Suprapubic skin (tissue), 3 donors: Measurements from ENCODE around the gene SLC22A31.

Source experiments
- CTCF ChIP-seq, 2 donors: fragments of 200-600 bp in 1 of 2; fragments of 450-650 bp in 1 of 2; sonication (generic) in 1 of 2; IDR thresholded peaks; one replicate each; pipeline ENCODE4 v1.5.1; 2016 to 2019; ENCODE audit warnings: antibody characterized with exemption in 2 of 2, mild to moderate bottlenecking in 1 of 2, moderate library complexity in 1 of 2
- POLR2A ChIP-seq, 2 donors: fragments of 450-650 bp; IDR thresholded peaks; one replicate each; pipeline ENCODE4 v1.6.1; 2017; ENCODE audit warnings: antibody characterized with exemption in 2 of 2, mild to moderate bottlenecking in 2 of 2, moderate library complexity in 2 of 2

GRCh38 chr16:89155851-89156739 lies 44.2 kb downstream of the SLC22A31 start:
- TF ChIP-seq CTCF (IDR thresholded peaks at IDR 0.05) (no peak), POLR2A (IDR thresholded peaks at IDR 0.05) (no peak)
